ENCODE results near the gene PAX8. TPM values are rescaled to one million over a fixed set of nuclear protein-coding genes. Genes with fewer than 3 reads are reported as not detected.
"Not testable (repeated sequence)": the region's sequence is repeated elsewhere in the genome, so short reads cannot be mapped to it uniquely, and the experiment has no call there.

PAX8 gene
- total RNA-seq, 1 donor, result 0.09 TPM

DNA sequence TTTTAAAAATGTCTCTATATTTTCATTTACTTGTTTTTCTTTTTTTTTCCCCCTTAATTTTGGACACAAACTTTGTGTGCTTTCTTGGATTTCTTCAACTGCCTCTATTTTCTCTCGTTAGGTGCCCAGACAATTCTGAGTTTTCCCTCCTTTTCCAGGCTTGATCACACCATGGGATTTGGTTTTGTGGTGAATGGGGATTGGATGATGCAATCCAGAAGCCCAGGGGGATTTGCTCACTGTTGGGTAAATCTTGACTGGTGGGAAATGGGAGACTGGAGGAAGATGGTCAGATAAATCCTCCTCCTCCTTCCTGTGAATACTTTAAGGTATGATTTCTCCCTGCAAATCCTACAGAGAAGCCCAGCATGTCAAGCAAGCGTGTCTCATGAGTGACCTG, 19.5 kb upstream of the PAX8 start:
- DNase-seq (ENCODE audit: low read depth), result no peak
- TF ChIP-seq, protein P1, sequence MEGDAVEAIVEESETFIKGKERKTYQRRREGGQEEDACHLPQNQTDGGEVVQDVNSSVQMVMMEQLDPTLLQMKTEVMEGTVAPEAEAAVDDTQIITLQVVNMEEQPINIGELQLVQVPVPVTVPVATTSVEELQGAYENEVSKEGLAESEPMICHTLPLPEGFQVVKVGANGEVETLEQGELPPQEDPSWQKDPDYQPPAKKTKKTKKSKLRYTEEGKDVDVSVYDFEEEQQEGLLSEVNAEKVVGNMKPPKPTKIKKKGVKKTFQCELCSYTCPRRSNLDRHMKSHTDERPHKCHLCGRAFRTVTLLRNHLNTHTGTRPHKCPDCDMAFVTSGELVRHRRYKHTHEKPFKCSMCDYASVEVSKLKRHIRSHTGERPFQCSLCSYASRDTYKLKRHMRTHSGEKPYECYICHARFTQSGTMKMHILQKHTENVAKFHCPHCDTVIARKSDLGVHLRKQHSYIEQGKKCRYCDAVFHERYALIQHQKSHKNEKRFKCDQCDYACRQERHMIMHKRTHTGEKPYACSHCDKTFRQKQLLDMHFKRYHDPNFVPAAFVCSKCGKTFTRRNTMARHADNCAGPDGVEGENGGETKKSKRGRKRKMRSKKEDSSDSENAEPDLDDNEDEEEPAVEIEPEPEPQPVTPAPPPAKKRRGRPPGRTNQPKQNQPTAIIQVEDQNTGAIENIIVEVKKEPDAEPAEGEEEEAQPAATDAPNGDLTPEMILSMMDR (IDR thresholded peaks at IDR 0.05; ENCODE audit: insufficient read depth, low read length), result no peak
- H3K4me3 ChIP-seq (ENCODE audit: low read depth, low read length), result no peak overlapping the region

DNA sequence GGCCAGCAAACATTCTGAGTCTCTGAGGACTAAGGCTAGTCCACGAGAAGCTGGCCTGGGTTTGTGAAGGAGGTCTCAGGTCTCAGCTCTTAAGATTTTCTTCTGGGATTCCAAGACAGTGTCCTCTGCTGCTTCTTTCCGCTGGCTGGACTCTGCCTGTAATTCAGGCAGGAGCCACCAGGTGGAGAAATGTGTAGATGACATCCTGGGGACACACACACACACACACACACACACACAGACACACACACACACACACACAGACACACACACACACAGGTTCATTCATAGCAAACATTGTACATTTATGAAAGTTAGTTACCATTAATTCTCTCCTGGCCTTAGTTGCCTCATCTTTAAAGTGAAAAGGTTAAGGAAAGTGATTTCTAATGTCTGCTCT, 18.9 kb upstream of the PAX8 start:
- H3K4me3 ChIP-seq (ENCODE audit: low read depth, low read length); DNase-seq (ENCODE audit: low read depth): not testable (repeated sequence)
- TF ChIP-seq, protein P1 (IDR thresholded peaks at IDR 0.05; ENCODE audit: insufficient read depth, low read length), result peak; percentile 30

DNA sequence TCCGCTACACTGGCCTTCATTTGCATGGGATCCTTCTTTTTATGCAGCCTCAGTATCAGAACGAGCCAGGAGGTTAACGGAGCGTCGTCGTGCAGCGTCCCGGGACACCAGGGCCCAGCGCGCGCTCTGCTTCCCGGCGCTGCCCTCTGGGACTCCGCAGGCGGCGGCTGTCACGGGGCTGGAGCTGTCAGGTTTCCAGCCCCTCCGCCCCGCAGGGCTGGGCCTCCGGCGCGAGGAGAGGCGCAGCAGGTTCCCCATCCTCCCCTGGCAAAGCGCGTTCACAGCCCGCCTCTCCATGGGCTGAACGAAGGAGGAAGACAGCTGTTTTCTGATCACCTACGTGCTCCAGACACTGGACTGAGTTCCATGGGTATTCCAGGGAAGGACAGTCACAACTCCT, 12.5 kb upstream of the PAX8 start:
- no peak overlapping the region for H3K4me3 ChIP-seq (ENCODE audit: low read depth, low read length)
- no peak for DNase-seq (ENCODE audit: low read depth)
- TF ChIP-seq, protein P1 (IDR thresholded peaks at IDR 0.05; ENCODE audit: insufficient read depth, low read length), result no peak

DNA sequence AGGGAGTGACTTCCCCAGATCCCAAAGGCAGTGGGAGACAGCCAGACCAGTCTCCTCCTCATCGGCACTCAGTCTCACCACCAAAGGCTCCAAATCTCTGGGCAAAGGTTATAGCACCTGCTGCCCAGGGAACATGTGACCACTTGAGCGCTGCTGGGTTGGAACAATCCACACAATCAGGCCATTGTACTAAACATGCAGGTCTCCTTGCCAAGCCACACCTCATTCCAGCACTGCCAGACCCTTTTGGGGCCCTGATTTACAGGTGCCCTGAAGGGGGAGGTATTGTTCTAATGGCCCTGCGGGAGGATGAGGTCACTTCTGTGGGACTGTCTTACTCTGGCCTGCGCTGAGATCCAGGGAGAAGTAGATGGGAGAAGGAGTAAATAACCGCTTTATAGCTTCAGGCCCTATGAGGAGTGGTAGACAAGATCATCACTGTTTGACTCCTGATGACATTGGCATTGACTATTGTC, 10.0 kb upstream of the PAX8 start:
- not testable (repeated sequence) for DNase-seq (ENCODE audit: low read depth); H3K4me3 ChIP-seq (ENCODE audit: low read depth, low read length)

DNA sequence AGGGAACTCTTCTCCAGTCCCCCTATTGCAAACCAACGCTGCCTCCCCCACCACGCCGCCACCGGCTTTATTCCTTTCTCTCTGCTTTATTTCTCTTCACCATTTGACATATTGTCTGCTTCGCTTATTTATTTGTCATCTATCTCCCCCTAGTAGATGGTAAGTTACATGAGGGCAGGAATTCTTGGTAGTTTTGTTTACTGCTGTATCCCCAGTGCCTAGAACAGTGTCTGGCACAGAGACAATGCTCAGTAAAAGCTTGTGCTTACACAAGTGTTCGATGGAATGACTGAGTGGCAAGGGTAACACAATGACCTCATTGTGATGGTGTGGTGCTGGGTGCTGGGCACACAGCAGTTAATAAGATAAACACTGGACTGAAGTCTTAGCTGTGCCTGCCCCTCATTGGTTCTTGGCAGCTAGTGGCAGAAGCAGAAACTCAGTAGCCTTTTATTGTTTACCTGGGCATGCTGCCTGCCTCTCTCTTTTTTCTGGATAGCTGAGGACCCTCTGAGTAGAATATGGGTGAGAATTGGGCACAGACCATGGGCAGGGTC, 9.5 kb upstream of the PAX8 start:
- H3K4me3 ChIP-seq (ENCODE audit: low read depth, low read length); DNase-seq (ENCODE audit: low read depth): not testable (repeated sequence)

DNA sequence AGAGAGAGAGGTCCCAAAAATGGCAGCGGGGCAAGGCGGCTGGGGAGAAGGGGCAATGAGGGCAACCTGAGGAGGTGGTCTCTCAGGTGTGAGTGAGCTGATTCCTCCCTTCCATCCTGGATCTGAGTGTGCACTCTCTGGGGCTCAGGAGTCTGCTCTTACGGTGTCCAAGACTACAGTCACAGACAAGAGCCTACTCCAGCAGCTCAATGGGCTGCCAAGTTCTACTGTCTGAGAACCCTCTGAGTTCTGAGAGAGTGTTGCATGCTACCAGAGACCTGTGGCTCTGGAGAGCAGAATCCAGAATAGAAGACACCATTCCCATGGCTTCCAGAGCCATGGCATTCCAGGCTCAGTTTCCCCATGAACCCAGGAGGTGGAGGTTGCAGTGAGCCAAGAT, 7.1 kb upstream of the PAX8 start:
- no peak for DNase-seq (ENCODE audit: low read depth)
- no peak overlapping the region for H3K4me3 ChIP-seq (ENCODE audit: low read depth, low read length)
- TF ChIP-seq, protein P1 (IDR thresholded peaks at IDR 0.05; ENCODE audit: insufficient read depth, low read length), result no peak

DNA sequence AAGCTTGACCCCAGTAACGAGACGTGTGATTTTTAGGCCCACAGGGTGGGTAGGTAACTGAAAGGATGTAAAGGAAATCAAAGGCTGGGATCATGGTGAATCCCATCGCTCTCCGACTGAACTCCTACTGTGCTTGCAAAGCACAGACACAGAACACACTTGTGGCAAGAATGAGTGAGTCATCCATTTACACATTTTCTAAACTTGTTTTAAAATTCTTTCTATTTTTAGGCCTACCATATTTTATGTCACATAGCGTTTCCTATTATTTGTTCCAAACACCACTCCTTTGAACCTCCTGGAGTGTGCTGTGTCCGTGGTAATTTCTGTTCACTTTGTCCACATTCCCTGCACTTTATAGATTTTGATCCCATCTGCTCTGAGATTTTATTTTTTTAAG, 6.3 kb upstream of the PAX8 start:
- H3K4me3 ChIP-seq (ENCODE audit: low read depth, low read length); DNase-seq (ENCODE audit: low read depth): not testable (repeated sequence)

DNA sequence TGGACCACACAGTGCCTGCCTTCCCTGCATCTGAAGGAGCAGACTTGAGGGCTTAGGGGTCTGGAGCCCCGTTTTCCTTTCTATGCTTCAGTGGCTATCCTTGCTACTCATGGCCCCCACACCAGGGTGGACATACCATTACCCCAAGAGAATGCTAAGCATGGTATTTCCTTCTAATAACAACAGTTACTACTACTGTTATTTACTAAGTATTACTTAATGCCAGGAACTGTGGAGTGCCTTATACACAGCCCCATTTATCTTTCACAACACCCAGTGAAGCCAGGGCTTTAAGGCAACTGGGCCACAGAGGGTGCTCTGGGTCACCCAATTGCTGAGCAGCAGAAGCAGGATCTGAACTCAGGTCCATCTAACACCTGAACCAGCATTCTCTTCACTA, 5.8 kb upstream of the PAX8 start:
- peak; percentile 18 for DNase-seq (ENCODE audit: low read depth)
- H3K4me3 ChIP-seq (ENCODE audit: low read depth, low read length), result no peak overlapping the region
- TF ChIP-seq, protein P1 (IDR thresholded peaks at IDR 0.05; ENCODE audit: insufficient read depth, low read length), result no peak

Measured in fibroblast of the aortic adventitia (primary cell).